ENCODE measurements around the gene GRPEL2.
A peak's percentile ranks its signal among the peaks of the same experiment; 100 is the strongest.

The GRPEL2 gene

GRCh38 chr5:149374303-149374702 is 29.0 kb downstream of the GRPEL2 start:
- H3K27me3 Mint-ChIP-seq = no peaks in the 10 kb centered on the region
- H3K36me3 Mint-ChIP-seq = no peaks in the 10 kb centered on the region
- no peaks in the 10 kb centered on the region for H3K9me3 Mint-ChIP-seq
- no peak overlapping the region for H3K27ac Mint-ChIP-seq
- H3K4me3 Mint-ChIP-seq = no peak overlapping the region
- ATAC-seq = no peak
- H3K4me1 Mint-ChIP-seq = no peaks in the 10 kb centered on the region

GRCh38 chr5:149374801-149375200 is 29.5 kb downstream of the GRPEL2 start:
- ATAC-seq = no peak
- H3K36me3 Mint-ChIP-seq = no peaks in the 10 kb centered on the region
- no peaks in the 10 kb centered on the region for H3K4me1 Mint-ChIP-seq
- H3K27me3 Mint-ChIP-seq = no peaks in the 10 kb centered on the region
- H3K27ac Mint-ChIP-seq = no peak overlapping the region
- H3K9me3 Mint-ChIP-seq = no peaks in the 10 kb centered on the region
- no peak overlapping the region for H3K4me3 Mint-ChIP-seq

GRCh38 chr5:149375434-149375833 is 30.1 kb downstream of the GRPEL2 start:
- Mint-ChIP-seq H3K4me1 (no peaks in the 10 kb centered on the region), H3K27me3 (no peaks in the 10 kb centered on the region), H3K36me3 (no peaks in the 10 kb centered on the region)

GRCh38 chr5:149376104-149376503 is 30.8 kb downstream of the GRPEL2 start:
- H3K4me3 Mint-ChIP-seq = no peak overlapping the region
- no peaks in the 10 kb centered on the region for H3K27me3 Mint-ChIP-seq
- no peaks in the 10 kb centered on the region for H3K36me3 Mint-ChIP-seq
- no peak for ATAC-seq
- no peak overlapping the region for H3K27ac Mint-ChIP-seq
- no peaks in the 10 kb centered on the region for H3K4me1 Mint-ChIP-seq
- no peaks in the 10 kb centered on the region for H3K9me3 Mint-ChIP-seq

More at GRCh38 chr5:149375434-149375833, 30.1 kb downstream of the GRPEL2 start:
- H3K4me3 Mint-ChIP-seq = no peak overlapping the region
- H3K9me3 Mint-ChIP-seq = no peaks in the 10 kb centered on the region
- no peak overlapping the region for H3K27ac Mint-ChIP-seq
- ATAC-seq = no peak

- Mint-ChIP-seq H3K36me3 (no peaks in the 10 kb centered on the region), H3K4me1 (peaks cover 5% of the 10 kb centered on the region), H3K27ac (no peak overlapping the region), H3K27me3 (no peaks in the 10 kb centered on the region), H3K4me3 (no peak overlapping the region), H3K9me3 (no peaks in the 10 kb centered on the region)
- no peak for ATAC-seq
These were observed 31.6 kb downstream of the GRPEL2 start for GRCh38 chr5:149376711-149377447.

GRCh38 chr5:149378241-149378820 is 33.0 kb downstream of the GRPEL2 start:
- no peak for ATAC-seq
- Mint-ChIP-seq H3K36me3 (no peaks in the 10 kb centered on the region), H3K27ac (no peak overlapping the region), H3K4me3 (no peak overlapping the region), H3K9me3 (no peaks in the 10 kb centered on the region), H3K27me3 (no peaks in the 10 kb centered on the region), H3K4me1 (peaks cover 8% of the 10 kb centered on the region)

- Mint-ChIP-seq H3K27me3 (no peaks in the 10 kb centered on the region), H3K36me3 (no peaks in the 10 kb centered on the region), H3K4me1 (peaks cover 8% of the 10 kb centered on the region), H3K4me3 (no peak within 1 kb of the TSS), H3K9me3 (no peaks in the 10 kb centered on the region), H3K27ac (no peak within 1 kb of the TSS)
- no peak for ATAC-seq
These were observed 34.0 kb downstream of the GRPEL2 start, which contains the start of gene IL17B for GRCh38 chr5:149379177-149379761. IL17B (minus strand) TSS chr5:149379292; CDS start chr5:149379225, 67 bp downstream.

GRCh38 chr5:149379818-149380374 is 34.6 kb downstream of the GRPEL2 start:
- Mint-ChIP-seq H3K4me3 (no peak overlapping the region), H3K4me1 (peaks cover 8% of the 10 kb centered on the region), H3K36me3 (no peaks in the 10 kb centered on the region), H3K9me3 (no peaks in the 10 kb centered on the region), H3K27me3 (no peaks in the 10 kb centered on the region), H3K27ac (no peak overlapping the region)
- ATAC-seq = no peak

GRCh38 chr5:149380466-149381121 is 35.3 kb downstream of the GRPEL2 start:
- Mint-ChIP-seq H3K27me3 (no peaks in the 10 kb centered on the region), H3K4me1 (peaks cover 8% of the 10 kb centered on the region), H3K4me3 (no peak overlapping the region), H3K27ac (no peak overlapping the region), H3K36me3 (no peaks in the 10 kb centered on the region), H3K9me3 (no peaks in the 10 kb centered on the region)
- no peak for ATAC-seq

- H3K27me3 Mint-ChIP-seq = no peaks in the 10 kb centered on the region
- H3K4me1 Mint-ChIP-seq = peaks cover 8% of the 10 kb centered on the region
- H3K4me3 Mint-ChIP-seq = no peak overlapping the region
- H3K36me3 Mint-ChIP-seq = no peaks in the 10 kb centered on the region
- no peaks in the 10 kb centered on the region for H3K9me3 Mint-ChIP-seq
- ATAC-seq = no peak
- no peak overlapping the region for H3K27ac Mint-ChIP-seq
These were observed 36.1 kb downstream of the GRPEL2 start for GRCh38 chr5:149381261-149381985.

GRCh38 chr5:149381986-149382338 is 36.7 kb downstream of the GRPEL2 start:
- H3K4me1 Mint-ChIP-seq = peaks cover 8% of the 10 kb centered on the region
- peak; percentile 69 for ATAC-seq
- H3K27ac Mint-ChIP-seq = no peak overlapping the region

GRCh38 chr5:149382517-149383220 is 37.4 kb downstream of the GRPEL2 start:
- Mint-ChIP-seq H3K27ac (no peak overlapping the region), H3K9me3 (no peaks in the 10 kb centered on the region), H3K4me1 (peaks cover 8% of the 10 kb centered on the region), H3K27me3 (no peaks in the 10 kb centered on the region), H3K4me3 (no peak overlapping the region), H3K36me3 (no peaks in the 10 kb centered on the region)
- no peak for ATAC-seq

More at GRCh38 chr5:149381986-149382338, 36.7 kb downstream of the GRPEL2 start:
- Mint-ChIP-seq H3K27me3 (no peaks in the 10 kb centered on the region), H3K9me3 (no peaks in the 10 kb centered on the region), H3K36me3 (no peaks in the 10 kb centered on the region), H3K4me3 (no peak overlapping the region)

GRCh38 chr5:149383399-149383798 is 38.1 kb downstream of the GRPEL2 start:
- Mint-ChIP-seq H3K4me3 (no peak overlapping the region), H3K36me3 (no peaks in the 10 kb centered on the region), H3K27ac (no peak overlapping the region), H3K27me3 (no peaks in the 10 kb centered on the region), H3K9me3 (no peaks in the 10 kb centered on the region), H3K4me1 (peaks cover 8% of the 10 kb centered on the region)
- ATAC-seq = no peak

- H3K4me1 Mint-ChIP-seq = peaks cover 8% of the 10 kb centered on the region
- no peak overlapping the region for H3K4me3 Mint-ChIP-seq
- no peaks in the 10 kb centered on the region for H3K36me3 Mint-ChIP-seq
- H3K27ac Mint-ChIP-seq = no peak overlapping the region
- no peaks in the 10 kb centered on the region for H3K27me3 Mint-ChIP-seq
- no peaks in the 10 kb centered on the region for H3K9me3 Mint-ChIP-seq
- ATAC-seq = no peak
These were observed 40.9 kb downstream of the GRPEL2 start for GRCh38 chr5:149386166-149386565.
